Pancreas (tissue), 10 donors: Measurements from ENCODE around the gene CAMK1D. TPM values are rescaled to one million over a fixed set of nuclear protein-coding genes. Genes with fewer than 3 reads are reported as not detected.

Source experiments
- ATAC-seq, 4 donors: fragments of 200-7000 bp; cut with Tn5 transposase; one replicate each; pipeline versions ENCODE4 v1.8.0 to v1.9.1; 2020; ENCODE audit warnings: mild to moderate bottlenecking in 4 of 4, moderate library complexity in 4 of 4
- DNase-seq, 6 donors: peaks; one replicate each; pipeline ENCODE4 v3.0.0-alpha.2; 2020
- FAIRE-seq: peaks from 2 replicates; lab custom pipeline; 2012; peaks lifted over from hg19 to GRCh38; lab: Jason Lieb, UNC
- H3K27ac ChIP-seq, 4 donors: fragments of 200-600 bp; sonication (generic); 1 replicate in 3 of 4; 2 replicates in 1 of 4; pipeline versions ENCODE4 v1.5.0 to v1.8.0; 2020
- H3K27me3 ChIP-seq, 4 donors: fragments of 200-600 bp; one replicate each; pipeline ENCODE4 v1.8.0; 2021
- H3K36me3 ChIP-seq, 3 donors: fragments of 200-600 bp; sonication (generic) in 1 of 3; one replicate each; pipeline versions ENCODE4 v1.5.0 to v1.8.0; 2020 to 2021
- H3K4me1 ChIP-seq, 3 donors: fragments of 200-600 bp; one replicate each; pipeline ENCODE4 v1.8.0; 2021
- H3K4me3 ChIP-seq, 4 donors: fragments of 200-600 bp; sonication (generic) in 2 of 4; one replicate each; pipeline versions ENCODE4 v1.5.0 to v1.8.0; 2020 to 2021
- H3K9me3 ChIP-seq, 4 donors: fragments of 200-600 bp; one replicate each; pipeline ENCODE4 v1.8.0; 2021
- CTCF ChIP-seq, 4 donors: fragments of 200-600 bp; sonication (generic) in 3 of 4; IDR thresholded peaks; one replicate each; pipeline versions ENCODE4 v1.5.0 to v1.8.0; 2021; ENCODE audit warnings: antibody characterized with exemption in 4 of 4
- WGBS, 2 donors: extraction: QIAGEN DNeasy Blood & Tissue Kit; methylation state at CpG; one replicate each; pipeline ENCODE4 v1.1.7; 2013; 5-methylcytosine and 5-hydroxymethylcytosine counted together
- intact Hi-C, 3 donors: fragments of 100-400 bp; cut with DNase I; formaldehyde crosslinking; loops; one replicate each; pipeline versions ENCODE4 v1.11.1 to v1.14.2; 2022
- polyA plus RNA-seq, 2 donors: library from polyadenylated mRNA; stranded (reverse); fragments of 200-250 nt; gene quantifications; one replicate each; pipeline ENCODE4 v1.2.3, GENCODE V29; 2013
- total RNA-seq, 6 donors: library from RNA; stranded (reverse); fragmentation: NEBNext Ultra II Directional in 4 of 6; extraction: Animal tissue kit (Norgen Biotek cat#: 25700) in 4 of 6; gene quantifications; one replicate each; pipeline versions ENCODE4 v1.2.1 to v1.2.4, GENCODE V29; 2021 to 2023
- donor health status: healthy with polysubstance abuse.
- donor health status: DM: no; HTN: no; CAD: no; lungs with moderate emphysema.
- donor health status: DM: no; HTN: no; CAD: no.
- donor health status: control.
- donor health status: control.
- donor health status: Bipolar disorder and iron deficiency.
- donor health status: DM: yes; HTN: yes; CAD: no.
- donor health status: DM: no; HTN: no; CAD: no.
- donor health status: DM: no; HTN: no; CAD: no.
- donor health status: DM: yes; HTN: yes; CAD: no.

CAMK1D gene
- total and polyA plus RNA-seq, 8 donors = 2.9 to 30.1 (median 22.7) TPM

GRCh38 chr10:12645449-12645848, 296.1 kb downstream of the CAMK1D start:
- TF ChIP-seq CTCF (IDR thresholded peaks at IDR 0.05) = no peak
- Histone ChIP-seq H3K9me3 (no peaks in the 10 kb centered on the region), H3K27ac (no peak overlapping the region), H3K27me3 (no peaks in the 10 kb centered on the region), H3K4me3 (no peak overlapping the region), H3K36me3 (no peaks in the 10 kb centered on the region), H3K4me1 (no peaks in the 10 kb centered on the region)
- ATAC-seq (no peak), DNase-seq (no peak), FAIRE-seq (no peak)
- intact Hi-C loops = no loop called here
- WGBS, 2 donors = 94 to 95% methylated on average over 11 of the region's 11 CpGs

- Histone ChIP-seq H3K9me3 (no peaks in the 10 kb centered on the region), H3K4me1 (no peaks in the 10 kb centered on the region), H3K27me3 (no peaks in the 10 kb centered on the region), H3K27ac (no peak overlapping the region), H3K4me3 (no peak overlapping the region), H3K36me3 (no peaks in the 10 kb centered on the region)
- DNase-seq = no peak
- 36 to 52% methylated on average over 9 of the region's 9 CpGs for WGBS, 2 donors
- no peak for TF ChIP-seq CTCF (IDR thresholded peaks at IDR 0.05)
- ATAC-seq = peak in 1 of 4 donors; percentile 29
- no peak for FAIRE-seq
- intact Hi-C loops = no loop called here
Measured at GRCh38 chr10:12649012-12649584, 299.8 kb downstream of the CAMK1D start.

- TF ChIP-seq CTCF (IDR thresholded peaks at IDR 0.05) = no peak
- intact Hi-C loops = loop anchor here in 1 of 3 donors (10.0 kb wide), 1 partner anchor 385 kb away; no protein-coding TSS in a partner anchor
- ATAC-seq (peak in 1 of 4 donors; percentile 24), FAIRE-seq (no peak), DNase-seq (no peak)
- Histone ChIP-seq H3K4me3 (no peak overlapping the region), H3K4me1 (no peaks in the 10 kb centered on the region), H3K27ac (no peak overlapping the region), H3K36me3 (no peaks in the 10 kb centered on the region), H3K9me3 (no peaks in the 10 kb centered on the region), H3K27me3 (no peaks in the 10 kb centered on the region)
- WGBS, 2 donors = 83 to 84% methylated on average over 8 of the region's 8 CpGs
Measured at GRCh38 chr10:12650122-12650521, 300.8 kb downstream of the CAMK1D start.

- TF ChIP-seq CTCF (IDR thresholded peaks at IDR 0.05) = no peak
- Histone ChIP-seq H3K27ac (no peak overlapping the region), H3K27me3 (no peaks in the 10 kb centered on the region), H3K9me3 (no peaks in the 10 kb centered on the region), H3K4me1 (no peaks in the 10 kb centered on the region), H3K4me3 (no peak overlapping the region), H3K36me3 (no peaks in the 10 kb centered on the region)
- no peak for DNase-seq
- no peak for FAIRE-seq
- 82 to 84% methylated on average over 20 of the region's 20 CpGs for WGBS, 2 donors
- ATAC-seq = no peak
- intact Hi-C loops = loop anchor here in 1 of 3 donors (10.0 kb wide), 1 partner anchor 386 kb away; no protein-coding TSS in a partner anchor
Measured at GRCh38 chr10:12650538-12651298, 301.4 kb downstream of the CAMK1D start.

- DNase-seq = no peak
- 90 to 94% methylated on average over 2 of the region's 2 CpGs for WGBS, 2 donors
- intact Hi-C loops = loop anchor here in 1 of 3 donors (10.0 kb wide), 1 partner anchor 391 kb away; no protein-coding TSS in a partner anchor
- Histone ChIP-seq H3K27ac (no peak overlapping the region), H3K27me3 (no peaks in the 10 kb centered on the region), H3K36me3 (no peaks in the 10 kb centered on the region), H3K9me3 (no peaks in the 10 kb centered on the region), H3K4me3 (no peak overlapping the region), H3K4me1 (no peaks in the 10 kb centered on the region)
- no peak for FAIRE-seq
- ATAC-seq = peak in 1 of 4 donors; percentile 9
- no peak for TF ChIP-seq CTCF (IDR thresholded peaks at IDR 0.05)
Measured at GRCh38 chr10:12655940-12656339, 306.6 kb downstream of the CAMK1D start.
